Progenitor cell of endocrine pancreas (in vitro differentiated cells): ENCODE data around the gene BIRC5. TPM values are rescaled to one million over a fixed set of nuclear protein-coding genes. Genes with fewer than 3 reads are reported as not detected.
A peak's percentile ranks its signal among the peaks of the same experiment; 100 is the strongest.

Experiments
- DNase-seq: peaks from one replicate; pipeline ENCODE4 v3.0.0; 2021; ENCODE audit warnings: low spot score; ENCODE audit not compliant: unreplicated experiment
- H3K27ac Mint-ChIP-seq: 2 replicates; pipeline ENCODE4 v1.8.0; 2021; ENCODE audit warnings: mild to moderate bottlenecking, moderate library complexity, mixed read lengths
- H3K27me3 Mint-ChIP-seq: 2 replicates; pipeline ENCODE4 v1.8.0; 2021; ENCODE audit warnings: mixed read lengths
- H3K36me3 Mint-ChIP-seq: 2 replicates; pipeline ENCODE4 v1.8.0; 2022; ENCODE audit warnings: mixed read lengths; ENCODE audit not compliant: insufficient read depth
- H3K4me1 Mint-ChIP-seq: 2 replicates; pipeline ENCODE4 v1.8.0; 2021; ENCODE audit warnings: low read depth, mixed read lengths
- H3K4me3 Mint-ChIP-seq: 2 replicates; pipeline ENCODE4 v1.8.0; 2021; ENCODE audit warnings: low read depth, mild to moderate bottlenecking, moderate library complexity, mixed read lengths
- H3K9me3 Mint-ChIP-seq: 2 replicates; pipeline ENCODE4 v1.8.0; 2021; ENCODE audit warnings: low read depth, mixed read lengths
- CTCF ChIP-seq: fragments of 200-600 bp; sonication (generic); IDR thresholded peaks from one replicate; pipeline ENCODE4 v1.5.0; 2021; ENCODE audit warnings: antibody characterized with exemption, mild to moderate bottlenecking; ENCODE audit not compliant: unreplicated experiment
- total RNA-seq: library from RNA; stranded (reverse); gene quantifications from 2 replicates; pipeline ENCODE4 v1.2.1, GENCODE V29; 2021

BIRC5 gene
- total RNA-seq, 1 donor from 2014 or later: 30.0 TPM

GRCh38 chr17:78184868-78185267 is 29.2 kb upstream of the BIRC5 start:
- H3K27ac Mint-ChIP-seq: no peak overlapping the region

GRCh38 chr17:78185981-78186691 is 27.9 kb upstream of the BIRC5 start:
- Mint-ChIP-seq H3K4me1 (peaks cover 14% of the 10 kb centered on the region), H3K4me3 (peak overlapping the region; percentile 82), H3K36me3 (peaks cover 4% of the 10 kb centered on the region), H3K27me3 (no peaks in the 10 kb centered on the region), H3K27ac (peak overlapping the region; percentile 83), H3K9me3 (no peaks in the 10 kb centered on the region)
- TF ChIP-seq CTCF: no peak
- no peak for DNase-seq

More at GRCh38 chr17:78184868-78185267, 29.2 kb upstream of the BIRC5 start:
- DNase-seq: no peak
- Mint-ChIP-seq H3K4me3 (peak overlapping the region; percentile 27), H3K9me3 (no peaks in the 10 kb centered on the region), H3K4me1 (peaks cover 14% of the 10 kb centered on the region), H3K27me3 (no peaks in the 10 kb centered on the region), H3K36me3 (peaks cover 6% of the 10 kb centered on the region)
- no peak for TF ChIP-seq CTCF

GRCh38 chr17:78186692-78187595 is 27.1 kb upstream of the BIRC5 start, which contains the start of the genes AFMID and TK1:
AFMID (plus strand) TSS chr17:78187362; CDS start chr17:78187371, 9 bp downstream.
TK1 (minus strand) TSS chr17:78187052; CDS start chr17:78186994, 58 bp downstream.
- DNase-seq: peak; percentile 99
- TF ChIP-seq CTCF: peak; percentile 95
- Mint-ChIP-seq H3K9me3 (no peaks in the 10 kb centered on the region), H3K27me3 (no peaks in the 10 kb centered on the region), H3K36me3 (peaks cover 4% of the 10 kb centered on the region), H3K27ac (peak within 1 kb of the TSS; percentile 95), H3K4me3 (peak within 1 kb of the TSS; percentile 82), H3K4me1 (peaks cover 14% of the 10 kb centered on the region)

GRCh38 chr17:78196716-78197115 is 17.3 kb upstream of the BIRC5 start:
- no peaks in the 10 kb centered on the region for H3K27me3 Mint-ChIP-seq
- peaks cover 5% of the 10 kb centered on the region for H3K36me3 Mint-ChIP-seq
- H3K9me3 Mint-ChIP-seq: no peaks in the 10 kb centered on the region
- TF ChIP-seq CTCF: no peak
- H3K4me3 Mint-ChIP-seq: no peak overlapping the region
- H3K27ac Mint-ChIP-seq: no peak overlapping the region
- H3K4me1 Mint-ChIP-seq: peaks cover 8% of the 10 kb centered on the region
- no peak for DNase-seq

- Mint-ChIP-seq H3K9me3 (no peaks in the 10 kb centered on the region), H3K4me3 (no peak overlapping the region), H3K36me3 (peaks cover 5% of the 10 kb centered on the region), H3K27me3 (no peaks in the 10 kb centered on the region), H3K27ac (no peak overlapping the region), H3K4me1 (peaks cover 8% of the 10 kb centered on the region)
- no peak for DNase-seq
- TF ChIP-seq CTCF: no peak
Observed at GRCh38 chr17:78197147-78197832, 16.8 kb upstream of the BIRC5 start.
